GM12864 (cell line): ENCODE measurements around the gene BFSP2.

ENCODE experiments used
- DNase-seq: peaks from one replicate; pipeline ENCODE4 v3.0.0-alpha.2; 2011; ENCODE audit warnings: low read depth
- H3K4me3 ChIP-seq: 2 replicates; pipeline ENCODE4 v1.5.1; 2011; ENCODE audit warnings: mild to moderate bottlenecking, low read depth, low read length, control low read depth
- TF ChIP-seq, protein P1 (sequence below): IDR thresholded peaks from 2 replicates; pipeline ENCODE4 v1.5.1; 2011; ENCODE audit warnings: low read depth, mild to moderate bottlenecking, moderate library complexity, low read length, control low read depth, inconsistent platforms; ENCODE audit errors: missing control alignments

BFSP2 gene

GRCh38 chr3:133381346-133382109 lies 18.3 kb upstream of the BFSP2 start:
- TF ChIP-seq, protein P1, sequence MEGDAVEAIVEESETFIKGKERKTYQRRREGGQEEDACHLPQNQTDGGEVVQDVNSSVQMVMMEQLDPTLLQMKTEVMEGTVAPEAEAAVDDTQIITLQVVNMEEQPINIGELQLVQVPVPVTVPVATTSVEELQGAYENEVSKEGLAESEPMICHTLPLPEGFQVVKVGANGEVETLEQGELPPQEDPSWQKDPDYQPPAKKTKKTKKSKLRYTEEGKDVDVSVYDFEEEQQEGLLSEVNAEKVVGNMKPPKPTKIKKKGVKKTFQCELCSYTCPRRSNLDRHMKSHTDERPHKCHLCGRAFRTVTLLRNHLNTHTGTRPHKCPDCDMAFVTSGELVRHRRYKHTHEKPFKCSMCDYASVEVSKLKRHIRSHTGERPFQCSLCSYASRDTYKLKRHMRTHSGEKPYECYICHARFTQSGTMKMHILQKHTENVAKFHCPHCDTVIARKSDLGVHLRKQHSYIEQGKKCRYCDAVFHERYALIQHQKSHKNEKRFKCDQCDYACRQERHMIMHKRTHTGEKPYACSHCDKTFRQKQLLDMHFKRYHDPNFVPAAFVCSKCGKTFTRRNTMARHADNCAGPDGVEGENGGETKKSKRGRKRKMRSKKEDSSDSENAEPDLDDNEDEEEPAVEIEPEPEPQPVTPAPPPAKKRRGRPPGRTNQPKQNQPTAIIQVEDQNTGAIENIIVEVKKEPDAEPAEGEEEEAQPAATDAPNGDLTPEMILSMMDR: no peak
- no peak overlapping the region for H3K4me3 ChIP-seq
- no peak for DNase-seq

- H3K4me3 ChIP-seq: no peak overlapping the region
- no peak for DNase-seq
- TF ChIP-seq, protein P1: no peak
Measured at GRCh38 chr3:133383175-133383574, 16.7 kb upstream of the BFSP2 start.

GRCh38 chr3:133383741-133384140 lies 16.1 kb upstream of the BFSP2 start:
- TF ChIP-seq, protein P1: no peak
- DNase-seq: no peak
- no peak overlapping the region for H3K4me3 ChIP-seq

DNA sequence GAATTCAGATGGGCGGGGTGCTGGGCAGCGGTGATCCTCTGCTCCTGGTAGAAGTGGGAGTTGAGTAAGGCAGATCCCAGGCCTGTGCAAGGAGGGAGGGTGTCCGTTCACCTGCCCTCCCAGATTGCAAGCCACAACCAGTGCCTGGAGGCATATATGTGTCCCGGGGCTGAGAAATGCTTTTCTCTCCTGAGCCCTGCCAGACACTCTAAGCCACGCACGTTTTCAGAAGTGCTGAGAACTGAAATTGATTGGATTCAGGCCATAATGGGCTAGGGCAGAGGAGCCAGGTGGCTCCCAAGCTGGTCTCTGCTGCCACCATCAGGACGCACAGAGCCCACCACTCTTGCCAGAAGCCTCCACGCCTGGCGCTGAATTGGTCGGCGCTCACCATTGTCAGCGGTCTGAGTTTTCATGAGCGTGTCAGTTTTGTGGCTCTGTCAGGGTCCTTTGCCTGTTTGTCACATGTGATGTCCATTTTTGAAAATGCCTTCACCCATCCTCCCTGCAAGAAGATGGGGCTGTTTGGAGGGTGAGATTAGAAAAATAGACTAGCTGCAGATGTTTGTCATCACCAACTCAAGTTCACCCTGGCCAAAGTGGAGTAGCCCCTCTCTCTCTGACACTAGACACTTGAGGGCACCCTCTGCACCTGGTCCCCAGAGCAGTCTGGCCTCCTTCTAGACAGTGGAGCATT lies 15.4 kb upstream of the BFSP2 start:
- DNase-seq: no peak

DNA sequence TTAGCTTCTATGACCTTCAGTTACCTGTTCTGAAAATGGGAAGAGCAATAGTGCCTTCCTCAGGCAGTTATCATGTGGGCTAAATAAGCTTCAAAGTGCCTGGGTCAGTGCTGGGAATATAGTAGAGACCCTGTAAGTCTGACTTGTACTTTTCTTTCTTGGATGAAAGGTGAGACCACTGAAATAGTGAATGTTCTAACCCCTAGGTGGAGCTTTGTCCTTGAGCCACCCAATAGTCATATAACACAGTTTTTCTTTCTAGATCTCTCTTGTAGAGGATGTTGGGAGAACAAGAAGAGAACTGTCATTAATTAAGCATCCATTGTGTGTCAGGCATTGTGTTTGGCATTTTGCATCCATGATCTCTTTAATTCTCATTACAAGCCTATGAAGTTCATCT lies 13.0 kb upstream of the BFSP2 start:
- no peak overlapping the region for H3K4me3 ChIP-seq
- no peak for DNase-seq
- TF ChIP-seq, protein P1: peak; percentile 22

More for the DNA sequence above, 15.4 kb upstream of the BFSP2 start:
- no peak overlapping the region for H3K4me3 ChIP-seq
- TF ChIP-seq, protein P1: peak; percentile 73

- no peak for DNase-seq
- no peak overlapping the region for H3K4me3 ChIP-seq
- TF ChIP-seq, protein P1: no peak
Measured at GRCh38 chr3:133387341-133387740, 12.5 kb upstream of the BFSP2 start.
